ENCODE results near the gene USP28.

USP28 gene

DNA sequence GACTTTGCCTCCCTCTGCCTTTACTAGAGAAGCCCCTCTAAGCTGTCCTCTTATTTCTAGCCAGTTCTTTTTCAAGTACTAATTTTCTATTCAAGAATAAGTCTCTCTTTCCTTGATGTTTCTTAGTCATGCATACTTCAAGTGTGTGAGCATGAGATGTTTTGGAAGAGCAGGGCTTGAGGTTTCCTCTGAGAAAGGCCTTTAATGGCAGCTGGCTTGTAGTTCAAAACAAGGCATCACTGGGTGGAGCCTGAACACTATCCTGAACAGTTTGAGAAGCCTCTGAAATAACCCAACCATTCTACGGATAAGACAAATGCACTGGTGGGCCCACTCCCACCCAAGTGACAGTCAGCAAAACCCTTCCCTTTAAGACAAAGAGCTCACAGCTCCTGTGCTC, 58.2 kb downstream of the USP28 start:
- Histone ChIP-seq H4K8ac (ENCODE audit: low read depth, low read length) (no peak overlapping the region), H2AK5ac (ENCODE audit: low read length) (no peak overlapping the region), H3K18ac (ENCODE audit: low read length) (no peak overlapping the region), H2BK5ac (ENCODE audit: low read length) (no peak overlapping the region), H3K36me3 (ENCODE audit: control insufficient read depth, insufficient read depth, low read length) (peaks cover 5% of the 10 kb centered on the region), H3K23ac (ENCODE audit: low read length) (no peak overlapping the region), H3K4ac (ENCODE audit: low read depth, low read length) (no peak overlapping the region), H3K4me2 (ENCODE audit: low read length) (no peak overlapping the region), H3K4me1 (ENCODE audit: control insufficient read depth, low read depth, low read length) (no peaks in the 10 kb centered on the region), H3K56ac (ENCODE audit: low read length) (no peak overlapping the region), H3K79me2 (ENCODE audit: control insufficient read depth, insufficient read depth, low read length) (no peaks in the 10 kb centered on the region), H3K9ac (ENCODE audit: low read length) (no peak overlapping the region), H3K27me3 (ENCODE audit: insufficient read depth, low read length, poor library complexity) (no peaks in the 10 kb centered on the region), H3K27ac (ENCODE audit: low read depth, low read length) (no peak overlapping the region), H2BK120ac (ENCODE audit: low read depth, low read length) (no peak overlapping the region), H2BK15ac (replicated peaks; ENCODE audit: low read depth) (no peak overlapping the region), H3K79me1 (ENCODE audit: low read length) (no peaks in the 10 kb centered on the region), H4K5ac (ENCODE audit: low read length) (no peak overlapping the region), H3K4me3 (ENCODE audit: low read length) (no peak overlapping the region)
- no CpG with 5 or more reads among the region's 1 CpG for WGBS (ENCODE audit: extremely low coverage, insufficient coverage, low lambda C conversion rate)
- no peak for DNase-seq

GRCh38 chr11:113814181-113814580, 61.2 kb downstream of the USP28 start:
- no peak overlapping the region for H2BK15ac ChIP-seq (replicated peaks; ENCODE audit: low read depth)
- H3K27me3 ChIP-seq (ENCODE audit: insufficient read depth, low read length, poor library complexity) = no peaks in the 10 kb centered on the region
- H3K27ac ChIP-seq (ENCODE audit: low read depth, low read length) = no peak overlapping the region
- H4K5ac ChIP-seq (ENCODE audit: low read length) = no peak overlapping the region
- H2AK5ac ChIP-seq (ENCODE audit: low read length) = no peak overlapping the region
- no peak overlapping the region for H3K4me3 ChIP-seq (ENCODE audit: low read length)
- H3K36me3 ChIP-seq (ENCODE audit: control insufficient read depth, insufficient read depth, low read length) = peaks cover 2% of the 10 kb centered on the region
- no peak overlapping the region for H2BK120ac ChIP-seq (ENCODE audit: low read depth, low read length)
- H3K56ac ChIP-seq (ENCODE audit: low read length) = no peak overlapping the region
- H2BK5ac ChIP-seq (ENCODE audit: low read length) = no peak overlapping the region
- H3K4me1 ChIP-seq (ENCODE audit: control insufficient read depth, low read depth, low read length) = no peaks in the 10 kb centered on the region
- H3K9ac ChIP-seq (ENCODE audit: low read length) = no peak overlapping the region
- DNase-seq = no peak
- H3K18ac ChIP-seq (ENCODE audit: low read length) = no peak overlapping the region
- no peak overlapping the region for H3K23ac ChIP-seq (ENCODE audit: low read length)
- H3K79me2 ChIP-seq (ENCODE audit: control insufficient read depth, insufficient read depth, low read length) = no peaks in the 10 kb centered on the region
- no peak overlapping the region for H3K4me2 ChIP-seq (ENCODE audit: low read length)
- H3K79me1 ChIP-seq (ENCODE audit: low read length) = no peaks in the 10 kb centered on the region
- H4K8ac ChIP-seq (ENCODE audit: low read depth, low read length) = no peak overlapping the region
- H3K4ac ChIP-seq (ENCODE audit: low read depth, low read length) = no peak overlapping the region

DNA sequence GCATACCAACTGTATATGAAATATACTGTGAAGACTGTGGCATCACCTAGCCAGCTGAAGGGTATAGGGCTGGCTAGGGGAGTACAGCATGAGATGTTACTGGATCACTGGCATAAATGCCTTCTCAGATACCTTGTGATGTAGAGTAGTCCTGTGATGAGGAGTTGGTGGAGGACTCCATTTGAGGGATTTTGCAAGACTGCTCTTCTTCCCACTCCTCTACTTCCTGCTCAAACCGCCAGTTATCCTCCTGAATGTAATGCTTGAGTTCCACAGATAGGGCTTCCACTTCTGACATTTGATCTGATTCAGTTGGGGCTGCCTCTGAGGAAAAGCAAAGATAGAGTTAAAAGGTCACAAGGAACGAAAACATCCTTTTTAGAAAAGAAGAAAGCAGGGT, 66.4 kb downstream of the USP28 start:
- Histone ChIP-seq H3K79me1 (ENCODE audit: low read length) (no peaks in the 10 kb centered on the region), H3K27me3 (ENCODE audit: insufficient read depth, low read length, poor library complexity) (no peaks in the 10 kb centered on the region), H3K4me2 (ENCODE audit: low read length) (no peak overlapping the region), H2BK15ac (replicated peaks; ENCODE audit: low read depth) (no peak overlapping the region), H3K23ac (ENCODE audit: low read length) (no peak overlapping the region), H4K5ac (ENCODE audit: low read length) (no peak overlapping the region), H2BK120ac (ENCODE audit: low read depth, low read length) (no peak overlapping the region), H3K56ac (ENCODE audit: low read length) (no peak overlapping the region), H3K9ac (ENCODE audit: low read length) (no peak overlapping the region), H3K36me3 (ENCODE audit: control insufficient read depth, insufficient read depth, low read length) (peaks cover 2% of the 10 kb centered on the region), H2AK5ac (ENCODE audit: low read length) (no peak overlapping the region), H3K27ac (ENCODE audit: low read depth, low read length) (no peak overlapping the region), H3K18ac (ENCODE audit: low read length) (no peak overlapping the region), H3K4ac (ENCODE audit: low read depth, low read length) (no peak overlapping the region), H3K79me2 (ENCODE audit: control insufficient read depth, insufficient read depth, low read length) (no peaks in the 10 kb centered on the region), H3K4me3 (ENCODE audit: low read length) (no peak overlapping the region), H3K4me1 (ENCODE audit: control insufficient read depth, low read depth, low read length) (no peaks in the 10 kb centered on the region), H4K8ac (ENCODE audit: low read depth, low read length) (no peak overlapping the region), H2BK5ac (ENCODE audit: low read length) (no peak overlapping the region)
- DNase-seq = no peak
- WGBS (ENCODE audit: extremely low coverage, insufficient coverage, low lambda C conversion rate) = no CpG with 5 or more reads among the region's 2 CpGs

DNA sequence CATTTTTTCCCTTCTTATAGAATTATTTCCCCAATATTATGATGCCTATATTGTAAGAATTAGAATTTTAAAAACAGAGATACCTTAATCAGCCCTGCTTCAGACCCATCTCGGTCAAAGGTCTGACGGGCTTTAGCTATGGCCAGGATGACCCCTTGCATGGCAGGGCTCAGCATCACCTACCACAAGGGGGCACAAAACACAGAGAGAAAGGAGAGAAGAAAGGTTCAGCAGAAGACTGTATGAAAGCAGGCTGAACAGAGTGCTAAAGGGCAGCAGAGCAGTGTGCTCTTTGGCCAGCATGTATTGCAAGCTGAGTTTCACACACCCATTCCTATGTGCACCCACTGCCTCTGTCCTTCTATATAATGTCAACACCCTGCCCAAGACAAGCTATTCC, 69.0 kb downstream of the USP28 start:
- Histone ChIP-seq H3K4me3 (ENCODE audit: low read length) (no peak overlapping the region), H2BK15ac (replicated peaks; ENCODE audit: low read depth) (no peak overlapping the region), H3K4me2 (ENCODE audit: low read length) (no peak overlapping the region), H2AK5ac (ENCODE audit: low read length) (no peak overlapping the region), H3K56ac (ENCODE audit: low read length) (no peak overlapping the region), H2BK120ac (ENCODE audit: low read depth, low read length) (no peak overlapping the region), H3K4me1 (ENCODE audit: control insufficient read depth, low read depth, low read length) (no peaks in the 10 kb centered on the region), H3K36me3 (ENCODE audit: control insufficient read depth, insufficient read depth, low read length) (peaks cover 10% of the 10 kb centered on the region), H3K23ac (ENCODE audit: low read length) (no peak overlapping the region), H3K27me3 (ENCODE audit: insufficient read depth, low read length, poor library complexity) (no peaks in the 10 kb centered on the region), H3K79me2 (ENCODE audit: control insufficient read depth, insufficient read depth, low read length) (no peaks in the 10 kb centered on the region), H4K8ac (ENCODE audit: low read depth, low read length) (no peak overlapping the region), H3K18ac (ENCODE audit: low read length) (no peak overlapping the region), H3K27ac (ENCODE audit: low read depth, low read length) (no peak overlapping the region), H3K4ac (ENCODE audit: low read depth, low read length) (no peak overlapping the region), H4K5ac (ENCODE audit: low read length) (no peak overlapping the region), H3K9ac (ENCODE audit: low read length) (no peak overlapping the region), H2BK5ac (ENCODE audit: low read length) (no peak overlapping the region), H3K79me1 (ENCODE audit: low read length) (no peaks in the 10 kb centered on the region)
- DNase-seq = peak; percentile 76
- WGBS (ENCODE audit: extremely low coverage, insufficient coverage, low lambda C conversion rate) = no CpG with 5 or more reads among the region's 2 CpGs

DNA sequence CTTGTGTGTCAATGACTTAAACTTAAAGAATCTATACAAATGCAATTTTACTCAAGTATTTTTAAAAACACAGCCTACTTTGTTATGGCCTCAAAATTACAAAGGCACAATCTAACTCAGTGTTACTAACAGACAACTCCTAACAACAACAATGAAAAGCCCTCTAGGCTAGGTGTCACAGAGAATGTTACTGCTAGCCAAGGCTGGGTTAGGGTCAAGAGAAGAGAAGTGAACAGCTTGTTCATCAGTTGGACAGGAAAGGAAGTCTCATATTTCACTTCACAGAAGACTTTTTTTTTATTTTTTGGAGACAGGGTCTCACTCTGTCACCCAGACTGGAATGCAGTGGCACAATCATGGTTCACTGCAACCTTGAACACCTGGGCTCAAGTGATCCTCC, 69.7 kb downstream of the USP28 start:
- Histone ChIP-seq H3K79me2 (ENCODE audit: control insufficient read depth, insufficient read depth, low read length) (no peaks in the 10 kb centered on the region), H3K4me2 (ENCODE audit: low read length) (no peak overlapping the region), H3K4me1 (ENCODE audit: control insufficient read depth, low read depth, low read length) (no peaks in the 10 kb centered on the region), H3K27ac (ENCODE audit: low read depth, low read length) (no peak overlapping the region), H2BK15ac (replicated peaks; ENCODE audit: low read depth) (no peak overlapping the region), H3K36me3 (ENCODE audit: control insufficient read depth, insufficient read depth, low read length) (peaks cover 11% of the 10 kb centered on the region), H2BK5ac (ENCODE audit: low read length) (no peak overlapping the region), H3K4ac (ENCODE audit: low read depth, low read length) (no peak overlapping the region), H3K79me1 (ENCODE audit: low read length) (no peaks in the 10 kb centered on the region), H2AK5ac (ENCODE audit: low read length) (no peak overlapping the region), H3K9ac (ENCODE audit: low read length) (no peak overlapping the region), H3K18ac (ENCODE audit: low read length) (no peak overlapping the region), H4K5ac (ENCODE audit: low read length) (no peak overlapping the region), H3K27me3 (ENCODE audit: insufficient read depth, low read length, poor library complexity) (no peaks in the 10 kb centered on the region), H3K4me3 (ENCODE audit: low read length) (no peak overlapping the region), H2BK120ac (ENCODE audit: low read depth, low read length) (no peak overlapping the region), H4K8ac (ENCODE audit: low read depth, low read length) (no peak overlapping the region), H3K56ac (ENCODE audit: low read length) (no peak overlapping the region), H3K23ac (ENCODE audit: low read length) (no peak overlapping the region)
- DNase-seq = no peak

GRCh38 chr11:113802621-113803020, 72.8 kb downstream of the USP28 start:
- Histone ChIP-seq H3K36me3 (ENCODE audit: control insufficient read depth, insufficient read depth, low read length) (peaks cover 11% of the 10 kb centered on the region), H4K8ac (ENCODE audit: low read depth, low read length) (no peak overlapping the region), H3K79me2 (ENCODE audit: control insufficient read depth, insufficient read depth, low read length) (no peaks in the 10 kb centered on the region), H2BK15ac (replicated peaks; ENCODE audit: low read depth) (no peak overlapping the region), H3K4me1 (ENCODE audit: control insufficient read depth, low read depth, low read length) (no peaks in the 10 kb centered on the region), H2BK120ac (ENCODE audit: low read depth, low read length) (no peak overlapping the region), H3K27me3 (ENCODE audit: insufficient read depth, low read length, poor library complexity) (no peaks in the 10 kb centered on the region), H3K4me3 (ENCODE audit: low read length) (no peak overlapping the region), H3K79me1 (ENCODE audit: low read length) (no peaks in the 10 kb centered on the region), H2AK5ac (ENCODE audit: low read length) (no peak overlapping the region), H3K27ac (ENCODE audit: low read depth, low read length) (no peak overlapping the region), H3K4me2 (ENCODE audit: low read length) (no peak overlapping the region), H3K18ac (ENCODE audit: low read length) (no peak overlapping the region), H3K9ac (ENCODE audit: low read length) (no peak overlapping the region), H2BK5ac (ENCODE audit: low read length) (no peak overlapping the region), H3K23ac (ENCODE audit: low read length) (no peak overlapping the region), H4K5ac (ENCODE audit: low read length) (no peak overlapping the region), H3K56ac (ENCODE audit: low read length) (no peak overlapping the region), H3K4ac (ENCODE audit: low read depth, low read length) (no peak overlapping the region)
- no peak for DNase-seq
